Epithelial cell of proximal tubule (primary cell): ENCODE measurements around the gene ZAR1. TPM values are rescaled to one million over a fixed set of nuclear protein-coding genes. Genes with fewer than 3 reads are reported as not detected.

Experiments
- DNase-seq: peaks from one replicate; pipeline ENCODE4 v3.0.0-alpha.2; 2011; ENCODE audit warnings: low read depth
- H3K4me3 ChIP-seq: 2 replicates; pipeline ENCODE4 v1.5.1; 2011; ENCODE audit warnings: low read depth, mild to moderate bottlenecking, low read length
- CTCF ChIP-seq: conservative IDR thresholded peaks from 2 replicates; pipeline ENCODE4 v1.5.1; 2012; ENCODE audit warnings: low read depth, mild to moderate bottlenecking, low read length
- total RNA-seq: library from RNA; depleted of rRNA; stranded (reverse); fragments of >200 nt; gene quantifications from 2 replicates; pipeline ENCODE4 v1.2.3, GENCODE V29; 2015

ZAR1 gene
- total RNA-seq, 1 donor from 2014 or later: 0.23 TPM

- TF ChIP-seq CTCF: no peak
- H3K4me3 ChIP-seq: no peak overlapping the region
- no peak for DNase-seq
These were observed 405 bp upstream of the ZAR1 start for GRCh38 chr4:48489683-48490011.

GRCh38 chr4:48490680-48491513, 845 bp downstream of the ZAR1 start:
- TF ChIP-seq CTCF: no peak
- no peak overlapping the region for H3K4me3 ChIP-seq
- no peak for DNase-seq

GRCh38 chr4:48491514-48492176, 1.6 kb downstream of the ZAR1 start:
- TF ChIP-seq CTCF: no peak
- H3K4me3 ChIP-seq: no peak overlapping the region
- no peak for DNase-seq

- DNase-seq: no peak
- no peak for TF ChIP-seq CTCF
- H3K4me3 ChIP-seq: no peak overlapping the region
These were observed 3.5 kb downstream of the ZAR1 start for GRCh38 chr4:48493452-48494100.

GRCh38 chr4:48495941-48496340, 5.9 kb downstream of the ZAR1 start:
- no peak for TF ChIP-seq CTCF
- no peak overlapping the region for H3K4me3 ChIP-seq
- DNase-seq: no peak

- DNase-seq: no peak
- no peak for TF ChIP-seq CTCF
- H3K4me3 ChIP-seq: no peak overlapping the region
These were observed 8.8 kb downstream of the ZAR1 start for GRCh38 chr4:48498895-48499294.
